Vagina (tissue), 2 donors: Measurements from ENCODE around the gene DDOST.

Source experiments
- CTCF ChIP-seq, 3 experiments: fragments of 450-650 bp in 2 of 3; fragments of 200-600 bp in 1 of 3; sonication (generic) in 1 of 3; IDR thresholded peaks; one replicate each; pipeline ENCODE4 v1.5.1; 2017 to 2019; ENCODE audit warnings: antibody characterized with exemption in 3 of 3, mild to moderate bottlenecking in 2 of 3, moderate library complexity in 2 of 3
- POLR2A ChIP-seq, 2 donors: fragments of 450-650 bp; IDR thresholded peaks; one replicate each; pipeline ENCODE4 v1.6.1; 2017; ENCODE audit warnings: antibody characterized with exemption in 2 of 2, mild to moderate bottlenecking in 2 of 2, moderate library complexity in 2 of 2
- POLR2AphosphoS5 ChIP-seq, 2 donors: sonication (generic); formaldehyde crosslinking; IDR thresholded peaks; one replicate each; pipeline ENCODE4 v1.9.0; 2017; ENCODE audit warnings: antibody characterized with exemption in 2 of 2, mild to moderate bottlenecking in 2 of 2, low read depth in 1 of 2; ENCODE audit not compliant: insufficient read depth in 1 of 2

- TF ChIP-seq POLR2A (IDR thresholded peaks at IDR 0.05), result no peak
- no peak for TF ChIP-seq CTCF (IDR thresholded peaks at IDR 0.05)
- TF ChIP-seq POLR2AphosphoS5 (IDR thresholded peaks at IDR 0.05; ENCODE audit: insufficient read depth in 1 of 2, low read depth in 1 of 2), result no peak
These were observed 23.5 kb upstream of the DDOST start for GRCh38 chr1:20684651-20685050.
